ENCODE measurements around the gene SLC25A51.
"Not testable (repeated sequence)": the region's sequence is repeated elsewhere in the genome, so short reads cannot be mapped to it uniquely, and the experiment has no call there.

The SLC25A51 gene

GRCh38 chr9:37902796-37903646 is 906 bp downstream of the SLC25A51 start:
- no peak for DNase-seq (ENCODE audit: low spot score)

- DNase-seq (ENCODE audit: low spot score): no peak
Observed at GRCh38 chr9:37902131-37902530, 1.8 kb downstream of the SLC25A51 start.

- no peak for DNase-seq (ENCODE audit: low spot score)
Observed at GRCh38 chr9:37899041-37899440, 4.9 kb downstream of the SLC25A51 start.

- no peak for DNase-seq (ENCODE audit: low spot score)
Observed at GRCh38 chr9:37897665-37898064, 6.3 kb downstream of the SLC25A51 start.

- DNase-seq (ENCODE audit: low spot score): no peak
Observed at GRCh38 chr9:37892063-37892462, 11.9 kb downstream of the SLC25A51 start.

- not testable (repeated sequence) for DNase-seq (ENCODE audit: low spot score)
Observed at GRCh38 chr9:37891042-37891441, 12.9 kb downstream of the SLC25A51 start.

- DNase-seq (ENCODE audit: low spot score): no peak
Observed at GRCh38 chr9:37889536-37889935, 14.4 kb downstream of the SLC25A51 start.

GRCh38 chr9:37887977-37888583 is 15.8 kb downstream of the SLC25A51 start:
- not testable (repeated sequence) for DNase-seq (ENCODE audit: low spot score)

GRCh38 chr9:37880916-37881479 is 22.9 kb downstream of the SLC25A51 start:
- DNase-seq (ENCODE audit: low spot score): no peak

GRCh38 chr9:37876376-37876775 is 27.6 kb downstream of the SLC25A51 start:
- no peak for DNase-seq (ENCODE audit: low spot score)

GRCh38 chr9:37873955-37874354 is 30.0 kb downstream of the SLC25A51 start:
- DNase-seq (ENCODE audit: low spot score): no peak

- no peak for DNase-seq (ENCODE audit: low spot score)
Observed at GRCh38 chr9:37870799-37871176, 33.1 kb downstream of the SLC25A51 start.

GRCh38 chr9:37870081-37870798 is 33.7 kb downstream of the SLC25A51 start:
- no peak for DNase-seq (ENCODE audit: low spot score)

- no peak for DNase-seq (ENCODE audit: low spot score)
Observed at GRCh38 chr9:37862530-37862929, 41.4 kb downstream of the SLC25A51 start.

- DNase-seq (ENCODE audit: low spot score): no peak
Observed at GRCh38 chr9:37859043-37859442, 44.9 kb downstream of the SLC25A51 start.

GRCh38 chr9:37856551-37856950 is 47.4 kb downstream of the SLC25A51 start:
- DNase-seq (ENCODE audit: low spot score): no peak

GRCh38 chr9:37852222-37852621 is 51.7 kb downstream of the SLC25A51 start:
- DNase-seq (ENCODE audit: low spot score): no peak

- peak; percentile 6 for DNase-seq (ENCODE audit: low spot score)
Observed at GRCh38 chr9:37840560-37841194, 63.2 kb downstream of the SLC25A51 start.

- no peak for DNase-seq (ENCODE audit: low spot score)
Observed at GRCh38 chr9:37839496-37840461, 64.1 kb downstream of the SLC25A51 start.

All from LoVo (cell line).